AG09319 (cell line): ENCODE results near the gene AGXT2.

Experiments used
- DNase-seq: peaks from one replicate; pipeline ENCODE4 v3.0.0-alpha.2; 2010; ENCODE audit warnings: low read depth; ENCODE audit errors: extremely low read depth
- CTCF ChIP-seq: IDR thresholded peaks from 2 replicates; pipeline ENCODE4 v1.5.1; 2011; ENCODE audit warnings: low read depth, mild to moderate bottlenecking, inconsistent platforms, low read length, moderate library complexity

AGXT2 gene

GRCh38 chr5:35089334-35090314 is 41.9 kb upstream of the AGXT2 start:
- DNase-seq, result peak; percentile 39
- TF ChIP-seq CTCF, result peak; percentile 85

GRCh38 chr5:35087991-35088390 is 40.2 kb upstream of the AGXT2 start:
- TF ChIP-seq CTCF, result no peak
- no peak for DNase-seq

- no peak for DNase-seq
- no peak for TF ChIP-seq CTCF
These were observed 35.4 kb upstream of the AGXT2 start for GRCh38 chr5:35083150-35083549.

- no peak for TF ChIP-seq CTCF
- no peak for DNase-seq
These were observed 34.8 kb upstream of the AGXT2 start for GRCh38 chr5:35082530-35082929.

GRCh38 chr5:35081134-35081533 is 33.4 kb upstream of the AGXT2 start:
- TF ChIP-seq CTCF, result no peak
- no peak for DNase-seq

- DNase-seq, result no peak
- no peak for TF ChIP-seq CTCF
These were observed 25.4 kb upstream of the AGXT2 start for GRCh38 chr5:35073160-35073559.

GRCh38 chr5:35069188-35069587 is 21.4 kb upstream of the AGXT2 start:
- no peak for TF ChIP-seq CTCF
- DNase-seq, result no peak
